GM12878 (cell line): ENCODE data around the gene RPS6KA2.

ENCODE experiments used
- CTCF ChIP-seq, 3 experiments: IDR thresholded peaks in 2 of 3; conservative IDR thresholded peaks in 1 of 3; 2 replicates each; pipeline ENCODE4 v1.5.1; 2011; ENCODE audit warnings: low read depth in 3 of 3, low read length in 3 of 3, mild to moderate bottlenecking in 3 of 3, control low read depth in 2 of 3, moderate library complexity in 2 of 3, inconsistent platforms in 1 of 3, mixed read lengths in 1 of 3; ENCODE audit not compliant: control insufficient read depth in 2 of 3, insufficient read depth in 1 of 3; ENCODE audit errors: extremely low read depth in 1 of 3
- EZH2 ChIP-seq: IDR thresholded peaks from 2 replicates; pipeline ENCODE4 v1.6.1; 2012; ENCODE audit warnings: low read depth, mild to moderate bottlenecking, control low read depth, inconsistent platforms, low read length, borderline replicate concordance; ENCODE audit not compliant: control insufficient read depth
- HDGF ChIP-seq: fragments of 450-650 bp; IDR thresholded peaks from 2 replicates; pipeline ENCODE4 v1.6.1; 2016; ENCODE audit warnings: antibody characterized with exemption
- MTA2 ChIP-seq: fragments of 450-650 bp; IDR thresholded peaks from 2 replicates; pipeline ENCODE4 v1.6.1; 2016; ENCODE audit warnings: low read depth, mild to moderate bottlenecking, moderate library complexity
- USF1 ChIP-seq: IDR thresholded peaks from 2 replicates; pipeline ENCODE4 v1.6.1; 2011; ENCODE audit warnings: borderline replicate concordance, low read depth, mild to moderate bottlenecking, moderate library complexity, mixed read lengths, low read length; ENCODE audit not compliant: insufficient read depth; ENCODE audit errors: extremely low read length
- TF ChIP-seq, protein P1 (sequence below): fragments of 450-650 bp; formaldehyde crosslinking; IDR thresholded peaks from 2 replicates; pipeline ENCODE4 v1.5.0; 2022; ENCODE audit warnings: mild to moderate bottlenecking, missing genetic modification characterization
- TF ChIP-seq, protein P2 (sequence below): IDR thresholded peaks from 2 replicates; pipeline ENCODE4 v1.6.1; 2011; ENCODE audit warnings: low read depth, mild to moderate bottlenecking, low read length, moderate library complexity, borderline replicate concordance; ENCODE audit errors: extremely low read depth

DNA sequence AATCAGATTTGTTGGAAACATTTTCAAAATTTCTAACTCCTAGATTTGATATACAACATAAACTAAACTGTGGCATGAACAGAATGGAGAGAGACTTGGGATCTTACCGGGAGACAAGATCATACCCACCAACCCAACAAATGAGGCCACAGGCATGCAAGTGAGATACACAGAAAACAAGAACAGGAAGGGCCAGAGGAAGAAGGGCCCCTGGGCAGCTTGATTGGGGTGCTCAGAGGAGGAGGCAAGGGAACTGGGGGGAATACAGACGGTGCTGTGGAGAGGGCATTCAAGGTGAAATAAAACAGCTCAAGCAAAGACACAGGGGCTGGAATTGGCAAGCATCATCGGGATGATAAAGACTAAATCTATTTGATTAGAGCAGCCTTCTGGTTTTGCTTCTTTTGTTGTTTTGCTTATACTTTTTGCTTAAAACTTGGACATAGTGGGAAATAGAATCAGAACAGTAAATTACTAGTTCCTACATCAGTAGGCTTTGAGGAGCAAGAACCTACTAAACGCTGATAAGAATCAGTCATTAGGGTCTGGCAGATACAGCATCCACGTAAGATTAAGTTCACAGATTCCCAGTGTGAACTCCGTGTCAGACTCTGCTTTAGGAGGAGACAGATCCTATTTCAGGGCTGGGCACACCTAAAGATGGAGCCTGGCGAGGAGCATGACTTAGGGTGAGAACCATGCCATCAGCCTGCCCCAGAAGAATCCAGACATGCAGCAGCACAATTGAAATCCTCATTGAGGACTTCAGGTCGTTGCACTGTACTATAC, 37.1 kb downstream of the RPS6KA2 start:
- TF ChIP-seq CTCF (IDR thresholded peaks at IDR 0.05 in 2 of 3, conservative IDR thresholded peaks at IDR 0.05 in 1 of 3; ENCODE audit: control insufficient read depth in 2 of 3, extremely low read depth in 1 of 3, insufficient read depth in 1 of 3, low read depth in 3 of 3, low read length in 3 of 3) (no peak), USF1 (no peak), HDGF (no peak), MTA2 (no peak), EZH2 (no peak)
- TF ChIP-seq, protein P1, sequence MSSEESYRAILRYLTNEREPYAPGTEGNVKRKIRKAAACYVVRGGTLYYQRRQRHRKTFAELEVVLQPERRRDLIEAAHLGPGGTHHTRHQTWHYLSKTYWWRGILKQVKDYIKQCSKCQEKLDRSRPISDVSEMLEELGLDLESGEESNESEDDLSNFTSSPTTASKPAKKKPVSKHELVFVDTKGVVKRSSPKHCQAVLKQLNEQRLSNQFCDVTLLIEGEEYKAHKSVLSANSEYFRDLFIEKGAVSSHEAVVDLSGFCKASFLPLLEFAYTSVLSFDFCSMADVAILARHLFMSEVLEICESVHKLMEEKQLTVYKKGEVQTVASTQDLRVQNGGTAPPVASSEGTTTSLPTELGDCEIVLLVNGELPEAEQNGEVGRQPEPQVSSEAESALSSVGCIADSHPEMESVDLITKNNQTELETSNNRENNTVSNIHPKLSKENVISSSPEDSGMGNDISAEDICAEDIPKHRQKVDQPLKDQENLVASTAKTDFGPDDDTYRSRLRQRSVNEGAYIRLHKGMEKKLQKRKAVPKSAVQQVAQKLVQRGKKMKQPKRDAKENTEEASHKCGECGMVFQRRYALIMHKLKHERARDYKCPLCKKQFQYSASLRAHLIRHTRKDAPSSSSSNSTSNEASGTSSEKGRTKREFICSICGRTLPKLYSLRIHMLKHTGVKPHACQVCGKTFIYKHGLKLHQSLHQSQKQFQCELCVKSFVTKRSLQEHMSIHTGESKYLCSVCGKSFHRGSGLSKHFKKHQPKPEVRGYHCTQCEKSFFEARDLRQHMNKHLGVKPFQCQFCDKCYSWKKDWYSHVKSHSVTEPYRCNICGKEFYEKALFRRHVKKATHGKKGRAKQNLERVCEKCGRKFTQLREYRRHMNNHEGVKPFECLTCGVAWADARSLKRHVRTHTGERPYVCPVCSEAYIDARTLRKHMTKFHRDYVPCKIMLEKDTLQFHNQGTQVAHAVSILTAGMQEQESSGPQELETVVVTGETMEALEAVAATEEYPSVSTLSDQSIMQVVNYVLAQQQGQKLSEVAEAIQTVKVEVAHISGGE (CRISPR knock-in tag) = no peak
- TF ChIP-seq, protein P2, sequence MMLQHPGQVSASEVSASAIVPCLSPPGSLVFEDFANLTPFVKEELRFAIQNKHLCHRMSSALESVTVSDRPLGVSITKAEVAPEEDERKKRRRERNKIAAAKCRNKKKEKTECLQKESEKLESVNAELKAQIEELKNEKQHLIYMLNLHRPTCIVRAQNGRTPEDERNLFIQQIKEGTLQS = no peak
